NCI-H146 treated with DMSO at 0.1 percent for 48 hours (cell line): ENCODE results near the gene RIT1.
"Not testable (repeated sequence)": the region's sequence is repeated elsewhere in the genome, so short reads cannot be mapped to it uniquely, and the experiment has no call there.

ENCODE experiments used
- DNase-seq: peaks from one replicate; lab custom pipeline; 2025; ENCODE audit not compliant: unreplicated experiment; lab: John Stamatoyannopoulos, UW

Gene RIT1

DNA sequence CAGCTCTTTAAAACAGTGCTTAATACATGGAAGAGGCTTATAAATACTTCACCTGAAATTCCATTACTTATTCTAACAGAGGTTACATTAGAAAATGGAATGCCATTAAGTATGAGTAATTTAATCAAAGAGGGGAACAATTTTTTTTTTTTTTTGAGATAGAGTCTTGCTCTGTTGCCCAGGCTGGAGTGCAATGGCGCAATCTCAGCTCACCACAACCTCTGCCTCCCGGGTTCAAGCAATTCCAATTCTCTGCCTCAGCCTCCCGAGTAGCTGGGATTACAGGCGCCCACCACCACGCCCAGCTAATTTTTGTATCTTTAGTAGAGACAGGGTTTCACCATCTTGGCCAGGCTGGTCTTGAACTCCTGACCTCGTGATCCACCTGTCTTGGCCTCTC lies 15.5 kb downstream of the RIT1 start:
- DNase-seq, result not testable (repeated sequence)

GRCh38 chr1:155893389-155894142 lies 17.6 kb downstream of the RIT1 start:
- no peak for DNase-seq

GRCh38 chr1:155892796-155893195 lies 18.4 kb downstream of the RIT1 start:
- no peak for DNase-seq

- DNase-seq, result no peak
Measured at GRCh38 chr1:155890251-155890650, 20.9 kb downstream of the RIT1 start.

DNA sequence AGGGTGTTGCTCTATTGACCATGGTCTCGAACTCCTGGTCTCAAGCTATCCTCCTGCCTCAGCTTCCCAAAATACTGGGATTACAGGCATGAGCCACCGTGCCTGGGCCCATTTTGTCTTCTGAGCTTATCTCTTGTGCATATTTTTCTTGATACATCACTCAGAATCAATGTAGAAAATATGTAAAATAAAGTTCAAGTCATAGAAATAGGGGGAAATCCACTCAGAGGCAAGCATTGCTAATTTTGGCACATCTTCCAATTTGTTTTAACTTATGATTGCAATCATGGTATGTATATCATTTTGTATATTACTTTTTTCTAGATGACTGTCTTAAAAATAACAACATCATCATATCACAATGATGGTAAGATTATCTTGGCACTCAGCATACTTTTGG lies 21.6 kb downstream of the RIT1 start:
- DNase-seq, result no peak

DNA sequence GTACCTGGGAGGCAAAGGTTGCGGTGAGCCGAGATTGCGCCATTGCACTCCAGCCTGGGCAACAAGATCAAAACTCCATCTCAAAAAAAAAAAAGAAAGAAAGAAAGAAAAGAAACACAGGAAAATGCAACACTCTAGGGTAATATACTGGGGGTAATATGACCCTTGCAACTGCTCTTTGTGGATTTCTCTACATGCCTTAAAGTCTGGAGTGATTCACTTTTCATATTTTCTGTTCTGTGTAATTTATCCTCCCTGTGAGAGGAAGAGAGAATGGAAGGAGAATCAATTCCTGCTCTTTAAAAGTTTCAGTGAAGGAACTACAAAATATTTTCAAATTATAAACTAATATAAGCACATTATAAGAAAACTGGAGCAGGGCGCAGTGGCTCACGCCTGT lies 22.7 kb downstream of the RIT1 start:
- no peak for DNase-seq

DNA sequence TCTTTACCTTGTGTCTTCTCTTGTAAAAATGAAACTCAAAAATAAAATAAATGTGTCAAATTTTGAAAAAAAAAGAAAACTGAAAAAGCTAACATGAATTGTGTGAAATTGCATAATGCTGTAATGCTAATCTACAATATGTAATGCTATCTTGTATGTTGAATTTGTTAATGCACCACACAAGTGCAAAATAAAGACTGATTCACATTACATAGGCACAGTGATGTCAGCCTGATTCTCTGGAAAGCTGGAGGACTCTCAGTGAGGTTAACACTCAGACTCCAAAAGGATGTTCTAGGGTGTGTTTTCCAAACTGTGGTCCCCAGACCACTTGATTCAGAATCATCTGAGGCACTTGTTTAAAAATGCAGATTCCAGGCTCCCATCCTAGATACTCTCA lies 26.2 kb downstream of the RIT1 start:
- no peak for DNase-seq

- DNase-seq, result no peak
Measured at GRCh38 chr1:155884031-155884960, 26.9 kb downstream of the RIT1 start.

DNA sequence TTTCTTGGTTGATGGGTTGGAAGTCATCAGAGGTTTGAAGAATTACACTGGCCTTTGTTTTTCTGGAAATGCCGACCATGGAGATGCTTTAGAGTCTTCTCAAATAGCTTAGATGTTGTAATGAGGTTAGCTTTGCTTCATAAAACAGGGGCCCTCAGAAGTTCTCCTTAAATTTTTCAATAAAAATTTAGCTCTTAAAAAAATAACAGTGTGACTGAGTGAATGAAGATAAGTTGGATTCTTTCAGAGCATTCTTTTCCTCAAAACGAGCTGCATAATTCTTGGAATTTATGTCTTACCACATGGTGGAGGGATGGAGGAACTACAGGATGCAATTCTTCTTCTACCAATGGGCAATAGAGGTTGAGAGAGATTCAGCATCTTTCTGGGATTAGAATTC lies 28.4 kb downstream of the RIT1 start:
- no peak for DNase-seq

- DNase-seq, result no peak
Measured at GRCh38 chr1:155882235-155882634, 28.9 kb downstream of the RIT1 start.

DNA sequence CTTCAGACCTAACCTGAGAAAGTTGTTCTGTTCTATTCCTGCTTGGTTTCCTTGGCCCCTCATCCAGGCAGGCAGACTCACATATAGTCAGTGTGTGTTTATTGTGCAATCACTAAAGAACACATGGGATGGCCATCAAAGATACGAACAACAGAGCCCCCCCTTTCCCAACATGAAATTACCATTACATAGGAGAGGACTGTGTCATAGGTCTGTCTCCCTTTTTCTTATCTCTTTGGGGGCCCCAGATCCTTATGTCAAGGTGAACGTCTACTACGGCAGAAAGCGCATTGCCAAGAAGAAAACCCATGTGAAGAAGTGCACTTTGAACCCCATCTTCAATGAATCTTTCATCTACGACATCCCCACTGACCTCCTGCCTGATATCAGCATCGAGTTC lies 30.2 kb downstream of the RIT1 start:
- no peak for DNase-seq

DNA sequence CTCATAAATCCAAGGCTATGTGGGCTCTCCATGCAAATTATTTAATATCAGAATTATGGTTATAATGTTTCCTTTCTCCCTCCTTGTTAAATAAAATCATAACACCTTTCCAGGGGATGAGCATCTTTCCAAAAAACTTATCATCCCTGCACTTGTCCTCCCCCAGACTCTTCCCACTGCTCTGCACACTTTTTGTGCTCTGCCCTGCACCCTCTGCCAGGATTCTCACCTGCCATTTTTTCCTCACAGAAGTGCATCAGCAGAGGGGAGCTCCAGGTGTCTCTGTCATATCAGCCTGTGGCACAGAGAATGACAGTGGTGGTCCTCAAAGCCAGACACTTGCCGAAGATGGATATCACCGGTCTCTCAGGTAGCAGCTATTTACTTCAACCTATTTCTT lies 30.9 kb downstream of the RIT1 start:
- DNase-seq, result no peak

DNA sequence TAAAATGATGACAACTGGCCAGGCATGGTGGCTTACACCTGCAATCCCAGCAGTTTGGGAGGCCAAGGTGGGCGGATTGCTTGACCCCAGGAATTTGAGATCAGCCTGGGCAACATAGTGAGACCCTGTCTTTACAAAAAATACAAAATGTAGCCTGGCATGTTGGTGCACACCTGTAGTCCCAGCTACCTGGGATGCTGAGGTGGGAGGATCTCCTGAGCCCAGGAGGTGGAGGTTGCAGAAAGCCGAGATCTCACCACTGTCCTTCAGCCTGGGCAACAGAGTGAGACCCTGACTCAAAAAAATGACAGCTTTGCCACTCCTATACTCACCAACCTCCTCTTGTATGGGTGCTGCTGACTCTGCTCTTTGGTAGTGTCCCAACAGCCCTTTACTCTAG lies 33.2 kb downstream of the RIT1 start:
- DNase-seq, result no peak

DNA sequence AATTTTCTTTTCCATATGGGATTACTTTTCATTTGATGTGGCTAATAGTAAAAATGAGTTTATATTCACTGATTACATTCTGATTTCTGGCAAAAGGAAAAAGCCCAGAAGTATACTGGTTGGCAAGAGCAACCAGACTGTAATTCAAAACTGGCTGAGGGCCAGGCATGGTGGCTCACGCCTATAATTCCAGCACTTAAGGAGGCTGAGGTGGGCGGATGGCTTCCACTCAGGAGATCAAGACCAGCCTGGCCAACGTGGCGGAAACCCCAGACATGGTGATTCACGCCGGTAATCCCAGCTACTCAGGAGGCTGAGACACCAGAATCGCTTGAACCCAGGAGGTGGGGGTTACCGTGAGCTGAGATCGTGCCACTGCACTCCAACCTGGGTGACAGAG lies 37.3 kb downstream of the RIT1 start:
- DNase-seq, result no peak

GRCh38 chr1:155872527-155872926 lies 38.6 kb downstream of the RIT1 start:
- no peak for DNase-seq

GRCh38 chr1:155871390-155871789 lies 39.8 kb downstream of the RIT1 start:
- no peak for DNase-seq

GRCh38 chr1:155867766-155868165 lies 43.4 kb downstream of the RIT1 start:
- no peak for DNase-seq

DNA sequence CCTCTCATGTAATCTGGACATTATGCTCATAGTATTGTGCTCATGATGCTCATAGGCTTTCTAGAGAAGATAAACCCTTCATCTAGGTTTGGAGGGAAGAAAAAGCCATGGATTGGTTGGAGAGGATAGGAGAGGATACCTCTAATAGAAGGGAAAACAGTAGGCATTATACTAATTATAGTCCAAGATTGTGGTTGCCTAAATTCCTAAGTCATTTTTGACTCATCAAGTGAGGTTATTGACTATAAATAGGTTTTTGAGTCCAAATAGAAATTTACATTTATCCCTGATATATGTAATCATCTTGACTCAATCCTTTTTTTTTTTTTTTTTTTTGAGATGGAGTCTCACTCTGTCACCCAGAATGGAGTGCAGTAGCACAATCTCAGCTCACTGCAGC lies 46.8 kb downstream of the RIT1 start:
- no peak for DNase-seq

DNA sequence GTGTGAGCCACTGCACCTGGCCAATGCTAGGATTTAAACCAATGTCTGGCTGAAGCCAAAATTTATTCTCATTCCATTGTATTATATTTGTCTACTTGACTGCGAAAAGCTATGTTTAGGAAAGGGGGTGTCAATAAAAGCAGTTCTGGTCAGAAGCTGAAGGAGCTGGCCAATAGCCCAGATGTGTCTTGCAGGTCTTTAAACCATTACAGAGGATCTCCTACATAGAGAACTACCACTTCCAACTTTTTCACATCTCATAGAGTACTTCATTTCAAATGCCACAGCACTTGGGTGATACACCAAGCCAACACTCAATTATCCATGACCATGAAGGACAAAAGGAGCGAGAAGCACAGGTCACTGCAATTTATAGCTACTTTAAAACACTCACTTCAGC lies 49.3 kb downstream of the RIT1 start:
- no peak for DNase-seq

- no peak for DNase-seq
Measured at GRCh38 chr1:155860970-155861510, 50.1 kb downstream of the RIT1 start.

DNA sequence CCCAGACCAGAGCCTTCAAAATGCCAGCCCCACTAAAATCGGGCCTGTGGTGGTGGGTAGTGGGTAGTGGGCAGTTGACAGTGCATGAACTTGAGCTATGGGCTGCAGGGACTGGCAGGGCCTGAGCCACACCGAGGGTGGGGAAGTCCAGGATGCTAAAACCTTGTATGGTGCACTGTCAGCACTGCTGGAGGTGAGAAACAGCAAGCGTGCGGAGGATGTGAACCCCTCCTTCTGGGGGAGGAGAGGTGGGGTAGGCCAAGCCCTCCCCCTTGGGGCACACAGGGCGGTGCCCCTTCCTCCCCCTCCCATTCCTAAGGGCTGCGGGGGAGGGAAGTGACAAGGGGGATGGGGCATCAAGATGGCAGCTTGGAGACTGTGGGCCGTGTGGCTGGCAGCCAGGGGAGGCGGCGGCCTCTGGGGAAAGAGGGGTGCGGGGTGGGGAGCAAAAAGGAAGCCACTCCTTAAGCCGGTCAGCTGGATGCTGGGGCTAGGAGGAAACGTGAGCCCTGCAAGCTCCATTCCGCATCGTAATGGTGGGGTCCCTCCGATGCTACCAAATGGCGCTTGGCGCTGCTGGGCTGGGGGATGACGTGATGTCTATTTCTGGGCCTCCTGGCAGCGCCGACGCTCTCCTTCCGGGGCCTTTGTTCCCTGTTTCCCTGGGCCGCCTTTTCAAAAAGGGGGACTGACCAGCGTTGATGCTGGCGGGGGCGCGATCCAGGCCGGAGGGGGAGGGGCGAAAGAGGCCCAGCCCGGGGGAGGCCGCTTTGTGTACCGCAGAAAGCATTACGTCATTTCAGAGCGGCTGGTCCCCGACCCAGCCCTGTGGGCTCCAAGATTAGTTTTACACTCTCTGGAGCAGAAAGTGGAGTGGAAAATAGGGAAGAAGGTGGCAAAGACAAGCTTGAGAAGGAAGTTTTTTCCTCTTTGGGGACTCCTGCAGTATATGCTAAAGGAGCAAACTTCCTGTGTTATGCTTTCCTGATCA lies 51.0 kb downstream of the RIT1 start:
- peak; percentile 87 for DNase-seq
